Activated T-cell treated with anti-CD3 and anti-CD28 coated beads, Interleukin-2, amount 50 U/mL, for 4 hours (primary cell): ENCODE measurements around the gene ATAD2B. TPM values are rescaled to one million over a fixed set of nuclear protein-coding genes. Genes with fewer than 3 reads are reported as not detected.
A peak's percentile ranks its signal among the peaks of the same experiment; 100 is the strongest.
"Not testable (repeated sequence)": the region's sequence is repeated elsewhere in the genome, so short reads cannot be mapped to it uniquely, and the experiment has no call there.

Source experiments
- ATAC-seq, 2 donors: fragments of 200-7000 bp; cut with Tn5 transposase; one replicate each; pipeline ENCODE4 v1.10.0; 2021
- DNase-seq: peaks from one replicate; pipeline ENCODE4 v3.0.0-alpha.2; 2020
- H3K27me3 Mint-ChIP-seq: one replicate; pipeline ENCODE4 v1.8.0; 2021; ENCODE audit warnings: low read depth, mixed read lengths
- H3K36me3 Mint-ChIP-seq: one replicate; pipeline ENCODE4 v1.8.0; 2022; ENCODE audit warnings: mixed read lengths; ENCODE audit not compliant: insufficient read depth
- H3K4me1 Mint-ChIP-seq: one replicate; pipeline ENCODE4 v1.8.0; 2021; ENCODE audit warnings: low read depth, mixed read lengths
- H3K4me3 Mint-ChIP-seq: one replicate; pipeline ENCODE4 v1.8.0; 2021; ENCODE audit warnings: mild to moderate bottlenecking, moderate library complexity, mixed read lengths
- H3K9me3 Mint-ChIP-seq: one replicate; pipeline ENCODE4 v1.8.0; 2021; ENCODE audit warnings: mixed read lengths
- total RNA-seq, 3 donors: library from RNA; stranded (reverse); gene quantifications; one replicate each; pipeline ENCODE4 v1.2.1, GENCODE V29; 2021

The ATAD2B gene
- total RNA-seq, 3 donors from 2014 or later: 12.5 to 15.4 (median 13.2) TPM

GRCh38 chr2:23806201-23806600, 120.7 kb downstream of the ATAD2B start:
- no peak for DNase-seq
- no peaks in the 10 kb centered on the region for H3K27me3 Mint-ChIP-seq
- no peak for ATAC-seq
- no peaks in the 10 kb centered on the region for H3K9me3 Mint-ChIP-seq
- H3K4me1 Mint-ChIP-seq: no peaks in the 10 kb centered on the region
- H3K4me3 Mint-ChIP-seq: no peak overlapping the region
- peaks cover 22% of the 10 kb centered on the region for H3K36me3 Mint-ChIP-seq

DNA sequence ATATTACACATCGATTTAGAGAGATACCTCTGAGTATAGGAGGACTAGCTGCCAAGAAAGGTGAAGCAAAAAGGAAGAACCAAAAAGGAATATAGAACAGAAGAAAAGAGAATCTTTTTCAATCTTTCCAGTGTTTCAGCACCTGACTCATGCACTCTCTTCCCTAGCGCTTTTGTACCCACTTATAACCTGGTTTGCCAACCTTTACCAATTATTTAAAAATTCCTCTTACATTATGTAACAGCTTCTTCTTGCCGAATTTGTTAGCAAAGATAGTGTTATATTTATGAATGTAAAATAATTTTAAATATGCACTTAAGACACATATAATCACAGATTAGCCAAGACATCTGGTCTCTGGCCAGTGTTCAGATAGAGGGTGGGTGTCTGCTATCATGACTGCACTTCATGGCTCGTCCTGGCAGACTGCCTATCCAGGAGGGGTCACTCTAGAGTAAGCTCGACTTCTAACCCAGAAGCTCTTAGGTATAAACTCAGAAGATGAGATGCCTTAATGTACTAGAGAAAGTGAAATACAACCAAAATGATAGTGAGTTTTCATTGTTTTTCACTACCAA, 122.9 kb downstream of the ATAD2B start:
- H3K4me3 Mint-ChIP-seq: no peak overlapping the region
- H3K4me1 Mint-ChIP-seq: no peaks in the 10 kb centered on the region
- peaks cover 15% of the 10 kb centered on the region for H3K36me3 Mint-ChIP-seq
- H3K9me3 Mint-ChIP-seq: no peaks in the 10 kb centered on the region
- no peak for ATAC-seq
- no peak for DNase-seq
- no peaks in the 10 kb centered on the region for H3K27me3 Mint-ChIP-seq

DNA sequence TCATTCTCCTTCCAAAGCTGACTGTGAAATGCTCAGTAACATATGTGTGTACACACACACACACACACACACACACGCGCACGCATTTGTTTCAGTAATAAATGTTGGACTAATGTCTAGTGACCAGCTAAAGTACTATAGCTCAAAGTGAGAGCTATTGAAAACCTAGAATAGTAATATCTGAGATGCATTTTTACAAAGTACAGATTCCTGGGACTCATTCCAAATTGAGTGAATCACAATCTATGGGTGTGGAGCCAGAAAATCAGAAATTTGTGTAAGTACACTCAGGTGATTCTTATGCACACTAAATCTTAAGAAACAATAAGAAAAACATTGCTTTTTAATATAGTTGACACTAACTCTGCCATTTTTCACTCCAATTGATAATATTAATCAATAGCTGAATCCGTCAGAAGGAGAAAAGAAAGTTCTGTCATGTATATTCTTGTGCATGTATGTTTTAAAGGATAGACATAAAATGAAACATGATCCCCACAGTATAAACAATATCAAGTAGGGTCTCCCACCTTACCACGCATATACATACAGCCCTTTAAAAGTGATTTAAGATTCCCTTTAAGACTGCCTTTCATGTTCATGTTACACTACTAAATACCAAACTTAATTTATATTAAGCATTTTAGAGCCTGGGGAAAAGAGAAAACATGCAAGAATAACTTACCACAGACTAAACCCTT, 123.5 kb downstream of the ATAD2B start:
- DNase-seq (no peak), ATAC-seq (no peak)
- Mint-ChIP-seq H3K9me3 (no peaks in the 10 kb centered on the region), H3K4me3 (no peak overlapping the region), H3K27me3 (no peaks in the 10 kb centered on the region), H3K36me3 (peaks cover 15% of the 10 kb centered on the region), H3K4me1 (no peaks in the 10 kb centered on the region)

GRCh38 chr2:23801396-23801795, 125.5 kb downstream of the ATAD2B start:
- Mint-ChIP-seq H3K9me3 (no peaks in the 10 kb centered on the region), H3K36me3 (peaks cover 10% of the 10 kb centered on the region), H3K4me1 (no peaks in the 10 kb centered on the region), H3K27me3 (no peaks in the 10 kb centered on the region), H3K4me3 (no peak overlapping the region)
- ATAC-seq (no peak), DNase-seq (no peak)

DNA sequence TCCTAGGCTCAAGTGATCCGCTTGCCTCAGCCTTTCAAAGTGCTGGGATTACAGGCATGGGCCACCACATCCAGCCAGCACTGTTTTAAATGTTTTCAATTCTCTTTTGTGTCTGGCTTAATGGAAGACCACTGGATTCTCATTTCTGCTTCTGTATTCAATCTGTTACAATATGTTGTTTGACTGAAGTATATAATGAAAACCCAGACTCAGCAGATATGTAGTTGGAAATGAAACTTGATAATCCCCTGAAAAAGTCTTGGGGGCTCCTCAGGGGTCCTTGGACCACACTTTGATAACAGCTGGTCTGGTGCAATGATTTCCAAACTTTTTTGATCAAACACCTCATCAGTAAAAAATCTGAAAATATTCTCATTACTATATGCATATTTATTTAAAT, 132.7 kb downstream of the ATAD2B start:
- DNase-seq (no peak), ATAC-seq (no peak)
- Mint-ChIP-seq H3K4me3 (no peak overlapping the region), H3K36me3 (peaks cover 8% of the 10 kb centered on the region), H3K9me3 (no peaks in the 10 kb centered on the region), H3K27me3 (no peaks in the 10 kb centered on the region), H3K4me1 (peaks cover 9% of the 10 kb centered on the region)

DNA sequence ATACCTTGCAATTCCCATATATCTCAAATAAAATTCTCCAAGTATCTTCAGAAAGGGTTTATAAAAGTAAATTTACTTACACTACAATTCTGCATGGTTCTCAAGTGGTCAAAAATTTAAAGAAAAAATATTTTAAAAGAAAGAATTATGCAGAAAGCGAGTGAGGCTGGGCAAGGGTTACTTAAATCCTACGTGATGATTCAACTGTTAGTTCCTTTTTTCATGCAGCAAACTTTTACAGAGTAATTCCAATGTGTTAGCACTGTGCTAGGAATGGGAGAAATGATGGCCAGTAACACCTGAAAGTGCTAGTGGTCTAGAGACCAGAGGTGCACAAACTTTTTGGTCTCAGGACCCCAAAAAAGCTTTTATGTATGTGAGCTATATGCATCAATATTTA, 133.4 kb downstream of the ATAD2B start:
- H3K9me3 Mint-ChIP-seq: no peaks in the 10 kb centered on the region
- peaks cover 16% of the 10 kb centered on the region for H3K4me1 Mint-ChIP-seq
- no peak overlapping the region for H3K4me3 Mint-ChIP-seq
- H3K36me3 Mint-ChIP-seq: peaks cover 15% of the 10 kb centered on the region
- ATAC-seq (no peak), DNase-seq (no peak)
- no peaks in the 10 kb centered on the region for H3K27me3 Mint-ChIP-seq

DNA sequence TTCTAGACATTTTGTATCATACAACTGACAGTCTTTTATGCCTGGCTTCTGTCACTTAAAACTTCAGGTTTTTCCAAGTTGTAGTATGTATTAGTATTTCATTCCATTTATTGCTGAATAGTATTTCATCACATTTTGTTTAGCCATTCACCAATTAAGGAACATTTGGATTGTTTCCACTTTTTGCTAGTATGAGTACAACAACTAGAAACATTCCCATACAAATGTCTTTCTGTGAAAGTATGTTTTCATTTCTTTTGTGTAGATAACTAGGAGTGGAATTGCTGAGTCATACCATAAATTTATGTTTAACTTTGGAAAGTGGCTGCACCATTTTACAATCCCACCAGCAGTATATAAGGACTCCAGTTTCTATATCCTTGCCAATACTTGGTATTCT, 135.9 kb downstream of the ATAD2B start:
- Mint-ChIP-seq H3K9me3 (no peaks in the 10 kb centered on the region), H3K4me1 (peaks cover 27% of the 10 kb centered on the region), H3K36me3 (peaks cover 20% of the 10 kb centered on the region), H3K27me3 (no peaks in the 10 kb centered on the region), H3K4me3 (no peak overlapping the region)
- ATAC-seq (no peak), DNase-seq (no peak)

- H3K36me3 Mint-ChIP-seq: peaks cover 28% of the 10 kb centered on the region
- H3K9me3 Mint-ChIP-seq: no peaks in the 10 kb centered on the region
- no peak overlapping the region for H3K4me3 Mint-ChIP-seq
- no peak for ATAC-seq
- no peak for DNase-seq
- H3K27me3 Mint-ChIP-seq: no peaks in the 10 kb centered on the region
- H3K4me1 Mint-ChIP-seq: peaks cover 27% of the 10 kb centered on the region
These were observed 137.9 kb downstream of the ATAD2B start for GRCh38 chr2:23789012-23789411.

- Mint-ChIP-seq H3K4me3 (no peak overlapping the region), H3K36me3 (peaks cover 31% of the 10 kb centered on the region), H3K4me1 (peaks cover 27% of the 10 kb centered on the region), H3K9me3 (no peaks in the 10 kb centered on the region), H3K27me3 (no peaks in the 10 kb centered on the region)
- DNase-seq (no peak), ATAC-seq (peak; percentile 41 to 46)
These were observed 138.8 kb downstream of the ATAD2B start for GRCh38 chr2:23788100-23788499.

DNA sequence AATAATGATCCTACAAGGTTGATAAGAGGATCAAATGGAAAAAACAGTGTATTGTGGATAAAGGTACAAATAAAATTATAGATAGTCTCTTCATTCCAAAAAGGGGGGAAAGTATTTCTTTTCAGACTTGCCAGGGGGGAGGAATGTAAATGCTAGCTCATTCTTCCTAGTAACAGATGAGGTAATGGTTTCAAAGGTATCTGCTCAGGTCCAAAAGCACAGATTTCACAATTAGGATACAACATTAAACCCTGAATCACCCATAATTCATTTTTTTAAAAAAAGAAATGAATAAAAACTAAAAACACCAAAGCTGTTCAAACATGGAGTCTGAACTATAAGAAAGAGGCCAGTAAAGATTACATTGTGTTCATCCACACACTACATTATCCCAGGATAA, 142.0 kb downstream of the ATAD2B start:
- no peaks in the 10 kb centered on the region for H3K27me3 Mint-ChIP-seq
- ATAC-seq (no peak), DNase-seq (no peak)
- no peak overlapping the region for H3K4me3 Mint-ChIP-seq
- H3K9me3 Mint-ChIP-seq: no peaks in the 10 kb centered on the region
- H3K4me1 Mint-ChIP-seq: peaks cover 22% of the 10 kb centered on the region
- H3K36me3 Mint-ChIP-seq: peaks cover 30% of the 10 kb centered on the region

- H3K36me3 Mint-ChIP-seq: peaks cover 22% of the 10 kb centered on the region
These were observed 144.3 kb downstream of the ATAD2B start for GRCh38 chr2:23782646-23783045.

DNA sequence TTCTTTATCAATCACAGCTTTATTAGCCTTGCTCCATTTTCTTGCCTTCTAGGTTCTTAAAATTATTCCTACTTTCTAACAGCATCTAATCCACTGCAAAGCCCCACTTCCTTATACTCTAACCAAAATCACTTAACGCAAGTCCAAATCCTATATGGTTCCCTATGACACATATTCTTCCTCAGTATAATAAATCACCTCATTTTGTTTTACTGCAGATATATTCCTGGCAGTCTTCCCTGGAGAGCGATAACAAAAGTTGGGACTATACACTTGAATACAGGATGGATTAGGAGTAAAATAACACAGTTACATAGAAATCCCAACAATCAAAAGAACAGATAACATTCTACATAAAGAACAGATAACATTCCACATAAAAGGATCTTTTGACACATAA, 144.8 kb downstream of the ATAD2B start:
- Mint-ChIP-seq H3K36me3 (peaks cover 22% of the 10 kb centered on the region), H3K4me1 (peaks cover 1% of the 10 kb centered on the region), H3K27me3 (no peaks in the 10 kb centered on the region), H3K4me3 (no peak overlapping the region), H3K9me3 (no peaks in the 10 kb centered on the region)
- DNase-seq (no peak), ATAC-seq (no peak)

More at GRCh38 chr2:23782646-23783045, 144.3 kb downstream of the ATAD2B start:
- H3K4me3 Mint-ChIP-seq: no peak overlapping the region
- no peaks in the 10 kb centered on the region for H3K27me3 Mint-ChIP-seq
- peaks cover 3% of the 10 kb centered on the region for H3K4me1 Mint-ChIP-seq
- no peak for DNase-seq
- no peak for ATAC-seq
- no peaks in the 10 kb centered on the region for H3K9me3 Mint-ChIP-seq

GRCh38 chr2:23780465-23780864, 146.5 kb downstream of the ATAD2B start:
- not testable (repeated sequence) for H3K4me1 Mint-ChIP-seq, ATAC-seq, H3K9me3 Mint-ChIP-seq, DNase-seq, H3K27me3 Mint-ChIP-seq, H3K4me3 Mint-ChIP-seq
- H3K36me3 Mint-ChIP-seq: peaks cover 22% of the 10 kb centered on the region

DNA sequence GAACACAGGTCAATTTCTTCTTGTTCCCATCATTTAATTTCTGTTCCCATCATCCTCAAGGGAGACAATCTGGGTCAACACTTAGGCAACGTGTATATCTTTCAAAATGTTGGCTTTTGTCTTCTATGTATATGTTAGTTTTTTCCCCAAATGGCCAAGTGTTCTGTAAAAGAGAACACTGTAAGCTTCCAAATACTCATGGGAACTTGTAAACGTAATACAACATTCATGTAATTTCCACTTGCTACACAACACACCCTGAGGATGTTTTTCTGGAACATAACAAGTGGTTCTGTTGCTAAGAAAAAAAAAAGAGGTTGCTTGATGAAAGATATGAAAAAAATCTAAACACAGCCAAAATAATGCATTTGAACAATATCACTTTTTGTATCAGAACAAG, 149.1 kb downstream of the ATAD2B start:
- H3K36me3 Mint-ChIP-seq: peaks cover 21% of the 10 kb centered on the region
- ATAC-seq (no peak), DNase-seq (no peak)
- H3K9me3 Mint-ChIP-seq: no peaks in the 10 kb centered on the region
- no peak overlapping the region for H3K4me3 Mint-ChIP-seq
- no peaks in the 10 kb centered on the region for H3K27me3 Mint-ChIP-seq
- H3K4me1 Mint-ChIP-seq: no peaks in the 10 kb centered on the region

- no peaks in the 10 kb centered on the region for H3K4me1 Mint-ChIP-seq
- H3K9me3 Mint-ChIP-seq: no peaks in the 10 kb centered on the region
- H3K4me3 Mint-ChIP-seq: no peak overlapping the region
- DNase-seq (no peak), ATAC-seq (no peak)
- H3K36me3 Mint-ChIP-seq: peaks cover 32% of the 10 kb centered on the region
- no peaks in the 10 kb centered on the region for H3K27me3 Mint-ChIP-seq
These were observed 150.9 kb downstream of the ATAD2B start for GRCh38 chr2:23776021-23776420.
